Transverse colon (tissue), 4 donors: Measurements from ENCODE around the gene GARIN3. TPM values are rescaled to one million over a fixed set of nuclear protein-coding genes. Genes with fewer than 3 reads are reported as not detected.

Experiments used
- DNase-seq: peaks from one replicate; pipeline ENCODE4 v3.0.0-alpha.2; 2019
- H3K27ac ChIP-seq, 4 donors: fragments of 200-600 bp; sonication (generic); 2 replicates each; pipeline ENCODE4 v1.5.1; 2016 to 2018; ENCODE audit warnings: inconsistent platforms in 4 of 4
- H3K27me3 ChIP-seq: fragments of 200-600 bp; sonication (generic); 2 replicates; pipeline ENCODE4 v1.5.1; 2017; ENCODE audit warnings: inconsistent platforms
- H3K36me3 ChIP-seq, 4 donors: fragments of 200-600 bp; sonication (generic); 2 replicates each; pipeline ENCODE4 v1.5.1; 2017 to 2019; ENCODE audit warnings: inconsistent platforms in 4 of 4
- H3K4me1 ChIP-seq, 4 donors: fragments of 200-600 bp; sonication (generic); 2 replicates each; pipeline ENCODE4 v1.5.1; 2017 to 2020; ENCODE audit warnings: inconsistent platforms in 4 of 4
- H3K4me3 ChIP-seq, 4 donors: fragments of 200-600 bp; sonication (generic); 1 replicate in 1 of 4; 2 replicates in 3 of 4; pipeline versions ENCODE4 v1.5.1 to v1.6.1; 2017 to 2019; ENCODE audit warnings: inconsistent platforms in 4 of 4
- H3K9me3 ChIP-seq, 2 donors: fragments of 200-600 bp; sonication (generic); 2 replicates each; pipeline ENCODE4 v1.5.1; 2017 to 2019; ENCODE audit warnings: inconsistent platforms in 2 of 2
- CTCF ChIP-seq, 5 experiments: fragments of 200-600 bp in 3 of 5; fragments of 450-650 bp in 2 of 5; sonication (generic) in 3 of 5; IDR thresholded peaks; 1 replicate in 2 of 5; 2 replicates in 3 of 5; pipeline ENCODE4 v1.5.1; 2016 to 2017; ENCODE audit warnings: antibody characterized with exemption in 5 of 5, inconsistent platforms in 3 of 5, mild to moderate bottlenecking in 2 of 5, moderate library complexity in 1 of 5
- EP300 ChIP-seq: sonication (generic); formaldehyde crosslinking; IDR thresholded peaks from one replicate; pipeline ENCODE4 v1.6.1; 2017; ENCODE audit warnings: antibody characterized with exemption, low read depth
- POLR2A ChIP-seq: fragments of 450-650 bp; IDR thresholded peaks from one replicate; pipeline ENCODE4 v1.6.1; 2016; ENCODE audit warnings: antibody characterized with exemption, mild to moderate bottlenecking, moderate library complexity
- POLR2AphosphoS5 ChIP-seq, 3 donors: sonication (generic); formaldehyde crosslinking; IDR thresholded peaks; one replicate each; pipeline ENCODE4 v1.6.1; 2016; ENCODE audit warnings: antibody characterized with exemption in 3 of 3
- WGBS, 2 donors: methylation state at CpG; one replicate each; pipeline ENCODE4 v1.1.5; 2018; ENCODE audit warnings: low coverage in 1 of 2; 5-methylcytosine and 5-hydroxymethylcytosine counted together
- in situ Hi-C, 4 donors: fragments of 200-750 bp; cut with MboI; loops; one replicate each; pipeline versions ENCODE4 v1.15.0 to v1.15.1; 2017; ENCODE audit warnings: low sequenced_read_pairs in 3 of 4, low pct_ligation_motif_present in 1 of 4, low pct_unique_long_range_greater_than_20kb in 1 of 4
- intact Hi-C: fragments of 100-400 bp; cut with DNase I; formaldehyde crosslinking; loops from one replicate; pipeline ENCODE4 v1.15.1; 2023; ENCODE audit warnings: low total_unique reads
- total RNA-seq, 4 donors: library from RNA; depleted of rRNA; stranded (reverse); fragments of >200 nt; gene quantifications; one replicate each; pipeline ENCODE4 v1.1.0, GENCODE V29; 2016

Gene GARIN3
- total RNA-seq, 4 donors from 2014 or later = not detected

- intact Hi-C loops = no loop called here
- DNase-seq = no peak
- WGBS, 2 donors = 67 to 70% methylated on average over 6 of the region's 6 CpGs
- H3K36me3 ChIP-seq = no peaks in the 10 kb centered on the region
- H3K27ac ChIP-seq = no peak overlapping the region
- no peak overlapping the region for H3K4me3 ChIP-seq
- TF ChIP-seq POLR2AphosphoS5 (IDR thresholded peaks at IDR 0.05) (no peak), EP300 (no peak), CTCF (IDR thresholded peaks at IDR 0.05) (no peak), POLR2A (no peak)
- no peaks in the 10 kb centered on the region for H3K27me3 ChIP-seq
- H3K4me1 ChIP-seq = no peaks in the 10 kb centered on the region
- in situ Hi-C loops = no loop called here
- no peaks in the 10 kb centered on the region for H3K9me3 ChIP-seq
These were observed 49.5 kb downstream of the GARIN3 start for GRCh38 chr5:157116483-157116954.

GRCh38 chr5:157115502-157115901, 50.6 kb downstream of the GARIN3 start:
- Histone ChIP-seq H3K9me3 (no peaks in the 10 kb centered on the region), H3K36me3 (no peaks in the 10 kb centered on the region), H3K4me3 (no peak overlapping the region), H3K4me1 (no peaks in the 10 kb centered on the region), H3K27ac (no peak overlapping the region), H3K27me3 (no peaks in the 10 kb centered on the region)
- WGBS, 2 donors = 44 to 71% methylated on average over 1 of the region's 1 CpG
- TF ChIP-seq CTCF (IDR thresholded peaks at IDR 0.05) = no peak
- no peak for TF ChIP-seq POLR2A
- TF ChIP-seq POLR2AphosphoS5 (IDR thresholded peaks at IDR 0.05) = no peak
- TF ChIP-seq EP300 = no peak
- in situ Hi-C loops (no loop called here), intact Hi-C loops (no loop called here)
- DNase-seq = no peak

GRCh38 chr5:157115012-157115411, 51.1 kb downstream of the GARIN3 start:
- Histone ChIP-seq H3K9me3 (no peaks in the 10 kb centered on the region), H3K27me3 (no peaks in the 10 kb centered on the region), H3K27ac (no peak overlapping the region), H3K4me1 (no peaks in the 10 kb centered on the region), H3K36me3 (no peaks in the 10 kb centered on the region), H3K4me3 (no peak overlapping the region)
- TF ChIP-seq POLR2AphosphoS5 (IDR thresholded peaks at IDR 0.05) = no peak
- TF ChIP-seq EP300 = no peak
- no peak for TF ChIP-seq POLR2A
- TF ChIP-seq CTCF (IDR thresholded peaks at IDR 0.05) = no peak
- intact Hi-C loops = no loop called here
- no peak for DNase-seq
- in situ Hi-C loops = no loop called here

- in situ Hi-C loops = no loop called here
- 57 to 61% methylated on average over 5 of the region's 5 CpGs for WGBS, 2 donors
- TF ChIP-seq EP300 (no peak), POLR2A (no peak)
These were observed 53.1 kb downstream of the GARIN3 start for GRCh38 chr5:157113002-157113401.

More at GRCh38 chr5:157113002-157113401, 53.1 kb downstream of the GARIN3 start:
- no peak overlapping the region for H3K4me3 ChIP-seq
- no peaks in the 10 kb centered on the region for H3K4me1 ChIP-seq
- H3K9me3 ChIP-seq = no peaks in the 10 kb centered on the region
- H3K27ac ChIP-seq = no peak overlapping the region
- no peaks in the 10 kb centered on the region for H3K27me3 ChIP-seq
- H3K36me3 ChIP-seq = no peaks in the 10 kb centered on the region
- DNase-seq = no peak
- intact Hi-C loops = no loop called here

Other genes with a start within 250 kb of the GARIN3 start
- gene TIMD4, start 203.0 kb downstream of the GARIN3 start, total RNA-seq = 1 to 10 TPM; 1.4 to 3.0 (median 2.3) TPM
- 1 to 10 TPM in 2 of 4 donors, under 1 TPM in 1, not detected in 1; 0.60 to 3.7 (median 2.9) TPM for gene HAVCR1, start 107.1 kb downstream of the GARIN3 start, total RNA-seq
- 1 to 10 TPM in 3 of 4 donors, under 1 TPM in 1; 0.20 to 6.7 (median 3.2) TPM for gene HAVCR2, start 57.2 kb downstream of the GARIN3 start, total RNA-seq
- gene MED7, start 23.4 kb downstream of the GARIN3 start, total RNA-seq = 10 to 100 TPM in 2 of 4 donors, 1 to 10 TPM in 1, not detected in 1; 10.0 to 12.1 (median 11.0) TPM
- 10 to 100 TPM in 1 of 4 donors, 1 to 10 TPM in 2, under 1 TPM in 1; 0.40 to 43.4 (median 5.0) TPM for gene ITK, start 14.6 kb upstream of the GARIN3 start, total RNA-seq
- 100 to 1,000 TPM in 1 of 4 donors, 10 to 100 TPM in 3; 34.0 to 134 (median 41.6) TPM for gene CYFIP2, start 99.9 kb upstream of the GARIN3 start, total RNA-seq